Caco-2 (cell line): ENCODE results near the gene NKX2-1. TPM values are rescaled to one million over a fixed set of nuclear protein-coding genes. Genes with fewer than 3 reads are reported as not detected.

Source experiments
- BruUV-seq: library from RNA; stranded (reverse); fragments of 400-500 nt; replicated peaks from 2 replicates; lab custom pipeline; 2021; lab: Mats Ljungman, UMichigan
- CTCF ChIA-PET: fragments of 300-600 bp; sonication (Branson Sonifier 250); formaldehyde crosslinking; loops from one replicate; lab custom pipeline; 2022; ENCODE audit warnings: antibody characterized with exemption; lab: Charles Lee
- POLR2A ChIA-PET: fragments of 300-600 bp; sonication (Branson Sonifier 250); formaldehyde crosslinking; loops from one replicate; lab custom pipeline; 2022; ENCODE audit warnings: antibody characterized with exemption; lab: Charles Lee
- DNase-seq, 2 experiments: peaks; one replicate each; pipeline versions ENCODE4 v3.0.0 to v3.0.0-alpha.2; 2020 to 2022
- H3K27me3 ChIP-seq: replicated peaks from 2 replicates; pipeline ENCODE4 v1.6.0; 2011; ENCODE audit warnings: low read length; ENCODE audit not compliant: control insufficient read depth, insufficient read depth
- H3K36me3 ChIP-seq: 2 replicates; pipeline ENCODE4 v1.5.1; 2011; ENCODE audit warnings: low read length; ENCODE audit not compliant: control insufficient read depth, insufficient read depth
- H3K4me1 ChIP-seq: fragments of 250-450 bp; sonication (Bioruptor Pico); 2 replicates; pipeline ENCODE4 v1.5.1; 2020; ENCODE audit warnings: mild to moderate bottlenecking
- H3K4me3 ChIP-seq: 2 replicates; pipeline ENCODE4 v1.5.1; 2011; ENCODE audit warnings: low read depth, mild to moderate bottlenecking, control low read depth, low read length
- H3K9me3 ChIP-seq: fragments of 250-450 bp; sonication (Bioruptor Pico); 2 replicates; pipeline ENCODE4 v1.5.1; 2020; ENCODE audit warnings: mild to moderate bottlenecking, moderate library complexity
- H3K27ac Mint-ChIP-seq: one replicate; pipeline ENCODE4 v1.8.0; 2022; ENCODE audit warnings: mixed read lengths; ENCODE audit not compliant: unreplicated experiment
- H3K27me3 Mint-ChIP-seq: one replicate; pipeline ENCODE4 v1.8.0; 2022; ENCODE audit warnings: mixed read lengths; ENCODE audit not compliant: insufficient read depth, unreplicated experiment
- H3K36me3 Mint-ChIP-seq: one replicate; pipeline ENCODE4 v1.8.0; 2022; ENCODE audit warnings: mild to moderate bottlenecking, mixed read lengths; ENCODE audit not compliant: insufficient read depth, unreplicated experiment
- H3K4me1 Mint-ChIP-seq: one replicate; pipeline ENCODE4 v1.8.0; 2022; ENCODE audit warnings: low read depth, mixed read lengths; ENCODE audit not compliant: unreplicated experiment
- H3K4me3 Mint-ChIP-seq: one replicate; pipeline ENCODE4 v1.8.0; 2022; ENCODE audit warnings: mild to moderate bottlenecking, moderate library complexity, mixed read lengths; ENCODE audit not compliant: unreplicated experiment
- H3K9me3 Mint-ChIP-seq: one replicate; pipeline ENCODE4 v1.8.0; 2022; ENCODE audit warnings: mixed read lengths; ENCODE audit not compliant: unreplicated experiment
- CTCF ChIP-seq, 2 experiments: fragments of 200-600 bp in 1 of 2; IDR thresholded peaks; 1 replicate in 1 of 2; 2 replicates in 1 of 2; pipeline versions ENCODE4 v1.5.1 to v1.8.0; 2011 to 2022; ENCODE audit warnings: antibody characterized with exemption in 1 of 2, control low read depth in 1 of 2, inconsistent platforms in 1 of 2, low read depth in 1 of 2, low read length in 1 of 2, mild to moderate bottlenecking in 1 of 2, moderate library complexity in 1 of 2; ENCODE audit not compliant: insufficient read depth in 1 of 2, severe bottlenecking in 1 of 2, unreplicated experiment in 1 of 2
- intact Hi-C: fragments of 100-400 bp; cut with micrococcal nuclease; formaldehyde crosslinking; loops from one replicate; pipeline ENCODE4 v1.10.0; 2022; ENCODE audit not compliant: unreplicated experiment
- total RNA-seq: library from RNA; stranded (reverse); gene quantifications from 2 replicates; pipeline ENCODE4 v1.2.3, GENCODE V29; 2022

NKX2-1 gene
- total RNA-seq, 1 experiment from 2014 or later: 0.66 TPM

- Mint-ChIP-seq H3K27me3 (peaks cover 27% of the 10 kb centered on the region), H3K4me1 (peaks cover 7% of the 10 kb centered on the region)
Measured at GRCh38 chr14:36495666-36496065, 24.4 kb downstream of the NKX2-1 start.

GRCh38 chr14:36493761-36494160 lies 26.3 kb downstream of the NKX2-1 start:
- Histone ChIP-seq H3K36me3 (no peaks in the 10 kb centered on the region), H3K4me3 (no peak overlapping the region), H3K9me3 (no peaks in the 10 kb centered on the region), H3K27me3 (no peaks in the 10 kb centered on the region; the same call in 1 of the 2 replicates), H3K4me1 (no peaks in the 10 kb centered on the region)
- H3K4me1 Mint-ChIP-seq: peaks cover 2% of the 10 kb centered on the region
- no peak overlapping the region for H3K4me3 Mint-ChIP-seq
- H3K36me3 Mint-ChIP-seq: no peaks in the 10 kb centered on the region
- H3K27me3 Mint-ChIP-seq: peaks cover 27% of the 10 kb centered on the region
- H3K27ac Mint-ChIP-seq: no peak overlapping the region
- intact Hi-C loops: no loop called here
- no TSS peak for BruUV-seq
- H3K9me3 Mint-ChIP-seq: no peaks in the 10 kb centered on the region
- no peak for DNase-seq
- ChIA-PET POLR2A (no interaction called here), CTCF (no interaction called here)
- TF ChIP-seq CTCF (IDR thresholded peaks at IDR 0.05; ENCODE audit: insufficient read depth in 1 of 2, low read depth in 1 of 2, low read length in 1 of 2, severe bottlenecking in 1 of 2, unreplicated experiment in 1 of 2): no peak

More at GRCh38 chr14:36495666-36496065, 24.4 kb downstream of the NKX2-1 start:
- no peaks in the 10 kb centered on the region; the same call in 1 of the 2 replicates for H3K27me3 ChIP-seq
- ChIA-PET POLR2A (no interaction called here), CTCF (interaction anchor here (0.5 kb wide), 1 partner anchor 426 kb away, joined by 3 read pairs; no protein-coding TSS in a partner anchor)
- Mint-ChIP-seq H3K4me3 (no peak overlapping the region), H3K27ac (no peak overlapping the region), H3K9me3 (no peaks in the 10 kb centered on the region), H3K36me3 (no peaks in the 10 kb centered on the region)
- intact Hi-C loops: no loop called here
- no peak for DNase-seq
- H3K4me3 ChIP-seq: no peak overlapping the region
- TF ChIP-seq CTCF (IDR thresholded peaks at IDR 0.05; ENCODE audit: insufficient read depth in 1 of 2, low read depth in 1 of 2, low read length in 1 of 2, severe bottlenecking in 1 of 2, unreplicated experiment in 1 of 2): no peak
- no peaks in the 10 kb centered on the region for H3K4me1 ChIP-seq
- no peaks in the 10 kb centered on the region for H3K36me3 ChIP-seq
- BruUV-seq: no TSS peak
- no peaks in the 10 kb centered on the region for H3K9me3 ChIP-seq

GRCh38 chr14:36485773-36486172 lies 34.3 kb downstream of the NKX2-1 start:
- POLR2A ChIA-PET: no interaction called here
- Mint-ChIP-seq H3K27ac (no peak overlapping the region), H3K36me3 (no peaks in the 10 kb centered on the region), H3K4me1 (no peaks in the 10 kb centered on the region), H3K4me3 (no peak overlapping the region), H3K9me3 (no peaks in the 10 kb centered on the region), H3K27me3 (peaks cover 23% of the 10 kb centered on the region)
- Histone ChIP-seq H3K4me1 (no peaks in the 10 kb centered on the region), H3K36me3 (no peaks in the 10 kb centered on the region), H3K4me3 (no peak overlapping the region), H3K27me3 (no peaks in the 10 kb centered on the region), H3K9me3 (no peaks in the 10 kb centered on the region)
- TF ChIP-seq CTCF (IDR thresholded peaks at IDR 0.05; ENCODE audit: insufficient read depth in 1 of 2, low read depth in 1 of 2, low read length in 1 of 2, severe bottlenecking in 1 of 2, unreplicated experiment in 1 of 2): no peak
- intact Hi-C loops: no loop called here
- BruUV-seq: no TSS peak
- DNase-seq: no peak
- CTCF ChIA-PET: no interaction called here
